Measurements from ENCODE around the gene CORIN.

- TF ChIP-seq CTCF (conservative IDR thresholded peaks at IDR 0.05; ENCODE audit: low read length) (no peak), EZH2phosphoT487 (IDR thresholded peaks at IDR 0.05; ENCODE audit: borderline replicate concordance) (no peak)
Observed at GRCh38 chr4:47551682-47552081, 286.2 kb downstream of the CORIN start.

Measured in Loucy (cell line).